D721Med (cell line): ENCODE results near the gene KCNH3.

Source experiments
- DNase-seq: peaks from one replicate; pipeline ENCODE4 v3.0.0; 2011; ENCODE audit warnings: low spot score; ENCODE audit not compliant: insufficient read length
- FAIRE-seq: peaks from 2 replicates; lab custom pipeline; 2011; peaks lifted over from hg19 to GRCh38; lab: Jason Lieb, UNC
- TF ChIP-seq, protein P1 (sequence below): IDR thresholded peaks from 2 replicates; pipeline ENCODE4 v1.5.1; 2012; ENCODE audit warnings: mild to moderate bottlenecking, control low read depth; ENCODE audit not compliant: insufficient read depth; ENCODE audit errors: missing control alignments

The KCNH3 gene

GRCh38 chr12:49562233-49562632 lies 23.4 kb downstream of the KCNH3 start:
- FAIRE-seq: no peak
- TF ChIP-seq, protein P1, sequence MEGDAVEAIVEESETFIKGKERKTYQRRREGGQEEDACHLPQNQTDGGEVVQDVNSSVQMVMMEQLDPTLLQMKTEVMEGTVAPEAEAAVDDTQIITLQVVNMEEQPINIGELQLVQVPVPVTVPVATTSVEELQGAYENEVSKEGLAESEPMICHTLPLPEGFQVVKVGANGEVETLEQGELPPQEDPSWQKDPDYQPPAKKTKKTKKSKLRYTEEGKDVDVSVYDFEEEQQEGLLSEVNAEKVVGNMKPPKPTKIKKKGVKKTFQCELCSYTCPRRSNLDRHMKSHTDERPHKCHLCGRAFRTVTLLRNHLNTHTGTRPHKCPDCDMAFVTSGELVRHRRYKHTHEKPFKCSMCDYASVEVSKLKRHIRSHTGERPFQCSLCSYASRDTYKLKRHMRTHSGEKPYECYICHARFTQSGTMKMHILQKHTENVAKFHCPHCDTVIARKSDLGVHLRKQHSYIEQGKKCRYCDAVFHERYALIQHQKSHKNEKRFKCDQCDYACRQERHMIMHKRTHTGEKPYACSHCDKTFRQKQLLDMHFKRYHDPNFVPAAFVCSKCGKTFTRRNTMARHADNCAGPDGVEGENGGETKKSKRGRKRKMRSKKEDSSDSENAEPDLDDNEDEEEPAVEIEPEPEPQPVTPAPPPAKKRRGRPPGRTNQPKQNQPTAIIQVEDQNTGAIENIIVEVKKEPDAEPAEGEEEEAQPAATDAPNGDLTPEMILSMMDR: no peak
- DNase-seq: no peak

- FAIRE-seq (no peak), DNase-seq (no peak)
- TF ChIP-seq, protein P1: no peak
Observed at GRCh38 chr12:49562831-49563230, 24.0 kb downstream of the KCNH3 start.

- no peak for DNase-seq
- FAIRE-seq: no peak
- TF ChIP-seq, protein P1: no peak
Observed at GRCh38 chr12:49563951-49564685, 25.3 kb downstream of the KCNH3 start.

DNA sequence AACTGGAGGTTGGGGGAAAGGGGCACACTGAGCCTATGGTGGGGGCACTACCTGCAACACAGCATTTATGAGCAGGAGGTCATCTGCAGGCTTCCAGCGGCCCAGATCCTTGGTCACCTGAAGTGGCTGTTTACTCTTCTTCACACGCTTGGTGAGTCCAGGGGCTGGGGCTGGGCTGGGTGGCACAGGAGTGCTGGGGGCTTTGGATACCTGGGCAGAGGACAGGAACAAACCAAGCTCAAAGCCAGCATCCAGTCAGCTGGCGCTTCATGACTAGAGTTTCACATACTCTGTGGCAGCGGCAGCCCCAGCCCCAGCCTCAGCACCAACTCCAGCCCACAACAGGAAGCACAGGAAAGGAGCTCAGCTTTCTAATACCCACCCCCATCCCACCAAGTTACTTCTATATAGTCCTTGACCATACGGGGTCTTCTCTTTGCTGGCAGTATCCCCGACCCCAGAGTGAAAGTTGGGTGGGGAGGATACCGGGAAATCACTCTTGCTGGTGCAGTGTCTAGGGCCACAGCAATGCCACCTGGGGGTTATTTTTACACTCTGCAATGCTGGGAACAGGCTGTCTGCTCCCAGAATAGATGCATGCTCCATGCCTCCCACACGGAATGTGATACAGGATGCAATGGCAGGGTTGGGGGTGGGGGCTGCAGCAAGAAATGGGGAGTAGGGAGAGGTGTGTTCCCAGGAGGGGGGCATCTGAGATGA lies 26.0 kb downstream of the KCNH3 start:
- no peak for FAIRE-seq
- TF ChIP-seq, protein P1: no peak

GRCh38 chr12:49565406-49566265 lies 26.8 kb downstream of the KCNH3 start:
- FAIRE-seq (no peak), DNase-seq (no peak)
- TF ChIP-seq, protein P1: no peak

More for the DNA sequence above, 26.0 kb downstream of the KCNH3 start:
- peak; percentile 8 for DNase-seq

GRCh38 chr12:49566361-49566760 lies 27.5 kb downstream of the KCNH3 start:
- no peak for DNase-seq
- TF ChIP-seq, protein P1: no peak
- FAIRE-seq: no peak
